ENCODE measurements around the gene NR6A1.

The NR6A1 gene

GRCh38 chr9:124482431-124483031, 288.6 kb downstream of the NR6A1 start:
- DNase-seq = no peak

DNA sequence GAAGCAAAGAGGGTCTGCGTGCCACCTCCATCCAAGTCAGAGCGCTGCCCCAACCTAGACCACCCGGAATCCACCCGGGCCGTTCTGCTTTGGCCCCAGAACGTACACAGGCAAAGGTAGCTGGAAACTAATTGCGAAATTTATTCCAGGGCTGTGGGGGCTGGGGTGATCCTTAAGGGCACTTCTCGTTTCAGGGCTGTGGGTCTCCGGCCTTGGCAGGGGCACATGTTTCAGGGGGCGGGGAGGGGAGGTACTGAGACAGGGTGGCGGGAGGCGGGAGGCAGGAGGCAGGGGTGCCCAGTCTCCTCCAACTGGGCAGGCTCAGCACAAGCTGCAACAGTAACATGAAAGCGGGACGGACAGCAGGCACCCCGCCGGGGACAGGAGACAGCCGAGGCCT, 290.0 kb downstream of the NR6A1 start:
- no peak for DNase-seq

DNA sequence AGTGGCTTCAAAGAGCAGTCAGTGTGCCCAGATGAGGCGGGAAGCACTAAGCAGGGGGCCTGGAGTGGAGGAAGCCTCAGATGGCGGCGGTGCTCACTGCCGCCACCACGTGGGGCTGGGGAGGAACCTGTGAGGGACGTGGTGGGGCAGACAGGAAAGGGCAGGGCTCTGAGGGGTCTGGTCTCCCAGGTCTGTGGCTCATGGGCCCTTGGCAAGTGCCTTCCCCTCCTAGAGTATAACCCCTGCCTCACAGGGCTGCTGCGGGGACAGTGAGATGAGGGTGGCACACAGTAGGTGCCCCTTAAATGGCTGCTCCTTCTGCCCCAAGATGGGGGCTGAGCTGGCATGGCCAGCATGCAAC, 290.5 kb downstream of the NR6A1 start:
- DNase-seq = peak; percentile 78

GRCh38 chr9:124479947-124480620, 291.0 kb downstream of the NR6A1 start:
- DNase-seq = no peak

DNA sequence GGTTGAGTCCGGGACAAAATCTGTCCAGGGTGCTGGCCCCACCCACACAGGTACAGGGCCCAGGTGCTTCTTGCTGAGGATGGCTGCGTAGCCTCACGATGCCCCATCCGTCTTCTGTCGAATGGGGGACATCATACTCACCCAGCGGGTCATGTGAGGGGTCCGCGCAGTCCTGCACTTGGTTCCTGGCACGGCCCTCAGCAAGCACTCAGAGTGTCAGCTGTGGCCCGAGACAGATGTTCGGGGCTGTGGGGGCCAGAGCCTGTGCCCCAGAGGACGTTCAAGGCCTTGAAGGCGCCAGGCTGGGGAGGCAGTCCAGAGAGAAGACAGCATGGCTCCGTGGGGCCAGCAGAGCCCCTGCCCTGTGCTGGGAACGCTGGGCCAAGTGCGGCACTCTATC, 291.7 kb downstream of the NR6A1 start:
- no peak for DNase-seq

GRCh38 chr9:124478354-124478753, 292.8 kb downstream of the NR6A1 start:
- DNase-seq = no peak

DNA sequence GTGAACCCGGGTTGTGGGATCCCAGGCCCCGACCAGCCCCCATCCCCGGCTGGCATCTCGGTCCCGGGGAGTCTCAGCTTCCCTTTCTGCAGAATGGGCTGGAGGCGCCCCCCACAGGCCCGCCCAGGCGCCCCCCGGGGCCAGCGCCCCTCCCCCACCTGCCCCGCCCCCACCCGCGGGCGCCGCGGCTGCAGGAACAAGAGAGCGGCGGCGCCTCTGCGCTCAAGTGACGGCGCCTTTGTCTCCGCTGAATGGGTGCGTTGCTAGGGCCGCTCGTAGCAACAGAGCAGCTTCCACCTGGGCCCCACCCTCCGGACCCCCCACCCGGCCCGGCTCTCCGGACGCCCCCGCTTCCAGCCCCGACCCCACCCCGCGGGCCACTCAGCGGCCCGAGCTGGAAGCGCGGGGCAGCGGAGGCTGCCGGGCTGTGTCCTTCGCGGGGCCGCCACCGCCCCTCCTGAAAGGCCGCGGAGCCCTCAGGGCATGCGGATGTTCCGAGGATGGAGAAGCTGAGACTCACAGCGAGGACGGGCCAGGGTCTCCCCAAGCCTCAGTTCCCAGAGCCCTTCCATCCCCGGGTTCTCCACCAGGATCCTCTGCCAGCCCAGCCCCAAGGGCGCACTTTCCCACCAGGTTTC, 293.3 kb downstream of the NR6A1 start:
- DNase-seq = peak; percentile 35

- DNase-seq = peak; percentile 37
Observed at GRCh38 chr9:124477211-124477647, 293.9 kb downstream of the NR6A1 start.

- DNase-seq = no peak
Observed at GRCh38 chr9:124475868-124476690, 295.0 kb downstream of the NR6A1 start.

DNA sequence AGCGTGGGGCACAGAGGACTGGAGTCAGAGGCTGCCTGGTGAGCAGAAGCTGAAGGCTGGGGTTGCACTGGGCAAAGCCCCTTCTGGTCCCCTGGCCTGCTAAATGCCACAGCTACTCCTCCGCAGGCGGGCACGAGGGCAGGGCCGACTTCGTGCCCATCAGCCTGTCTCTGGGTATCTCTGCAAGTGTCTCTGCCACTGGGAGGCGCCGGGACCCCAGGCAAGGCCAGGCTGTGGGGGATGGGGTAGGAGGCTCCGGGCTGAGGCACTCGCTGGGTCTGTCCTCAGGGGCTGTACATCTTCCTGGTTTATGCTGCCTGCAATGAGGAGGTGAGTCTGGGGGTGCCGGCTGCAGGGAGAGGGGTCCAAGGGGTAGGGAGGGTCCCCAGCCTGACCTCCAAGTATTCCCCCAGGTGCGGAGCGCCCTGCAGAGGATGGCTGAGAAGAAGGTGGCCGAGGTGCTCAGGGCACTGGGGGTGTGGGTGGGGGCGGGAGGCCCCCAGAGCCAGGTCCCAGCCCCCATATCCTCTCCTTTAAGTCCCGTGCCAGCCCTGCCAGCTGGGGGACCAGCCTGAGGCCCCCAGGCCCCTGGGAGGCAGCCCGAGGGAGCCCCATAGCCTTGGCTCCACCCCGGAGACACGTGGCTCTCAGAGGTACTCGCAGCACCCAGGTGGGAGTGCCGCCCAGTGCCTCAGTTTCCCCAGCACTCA, 295.8 kb downstream of the NR6A1 start:
- DNase-seq = peak; percentile 46

DNA sequence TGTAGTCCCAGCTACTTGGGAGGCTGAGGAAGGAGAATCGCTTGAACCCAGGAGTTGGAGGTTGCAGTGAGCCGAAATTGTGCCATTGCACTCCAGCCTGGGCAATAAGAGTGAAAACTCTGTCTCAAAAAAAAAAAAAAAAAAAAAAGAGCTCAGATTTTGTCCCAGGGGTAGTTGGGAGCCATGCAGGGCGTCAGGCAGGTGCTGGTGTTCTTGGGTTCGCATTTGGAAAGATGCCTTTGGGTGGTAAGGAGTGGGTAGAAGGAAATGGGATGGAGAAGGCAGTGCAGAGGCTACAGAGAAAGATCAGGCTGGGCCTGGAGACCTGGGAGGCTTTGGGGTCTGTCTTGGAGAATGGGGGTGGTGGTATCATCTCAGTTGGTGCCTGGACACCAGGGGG, 297.0 kb downstream of the NR6A1 start:
- DNase-seq = no peak

GRCh38 chr9:124473310-124473709, 297.8 kb downstream of the NR6A1 start:
- no peak for DNase-seq

DNA sequence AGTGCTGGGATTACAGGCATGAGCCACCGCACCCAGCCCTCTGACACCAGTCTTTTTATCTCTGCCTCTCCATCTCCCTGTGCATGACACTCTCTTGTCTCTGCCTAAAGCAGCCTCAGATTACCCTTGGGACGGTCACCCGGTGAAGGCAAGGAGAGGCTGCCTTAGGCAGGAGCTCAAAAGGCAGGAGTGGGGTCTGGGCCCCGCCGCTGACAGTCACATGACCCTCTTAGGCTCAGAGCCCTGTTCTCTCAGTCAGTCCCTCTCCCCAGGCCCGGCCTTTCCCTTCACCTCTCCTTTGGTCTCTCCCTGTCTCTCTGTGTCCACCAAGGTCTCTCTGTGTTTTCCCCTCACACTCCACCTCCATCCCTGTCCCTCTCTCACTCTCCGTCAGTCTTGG, 298.3 kb downstream of the NR6A1 start:
- no peak for DNase-seq

DNA sequence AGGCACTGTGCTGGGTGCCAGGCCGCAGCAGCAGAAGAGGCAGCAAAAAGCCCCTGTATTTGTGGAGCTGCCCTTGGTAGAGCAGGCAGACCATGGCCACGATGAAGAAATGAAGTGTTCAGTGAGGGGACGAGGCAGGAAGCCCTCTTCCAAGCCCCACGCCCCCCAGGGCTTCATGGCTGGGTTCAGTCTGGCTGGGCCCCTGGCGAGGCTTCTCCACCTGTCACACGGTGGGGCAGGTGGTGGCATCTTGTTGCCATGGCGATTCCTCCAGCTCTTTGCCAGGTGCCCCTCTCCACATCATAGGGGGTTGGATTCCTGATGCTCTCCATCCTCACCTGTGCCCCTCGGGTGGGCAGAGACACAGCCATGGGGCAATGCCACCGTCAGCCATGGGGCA, 299.4 kb downstream of the NR6A1 start:
- DNase-seq = no peak

DNA sequence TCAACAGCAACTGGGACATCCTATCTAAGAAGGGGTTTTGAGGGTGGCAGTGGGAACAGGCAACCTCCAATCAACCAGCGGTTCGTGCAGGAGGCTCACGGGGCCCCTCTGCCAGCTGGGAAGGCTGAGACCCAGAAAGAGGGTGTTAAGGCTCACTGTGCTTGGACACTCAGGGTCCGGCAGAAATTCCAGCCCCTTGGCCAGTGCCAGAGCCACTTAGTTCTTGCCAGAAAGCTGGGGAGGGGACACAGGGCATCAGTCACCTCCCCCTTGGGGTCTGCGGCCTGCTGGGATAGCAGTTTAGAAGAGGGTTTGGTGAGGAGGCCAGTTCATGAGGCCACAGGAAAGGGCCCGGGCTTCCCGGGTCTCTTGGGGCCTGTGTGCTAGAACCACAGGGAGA, 300.4 kb downstream of the NR6A1 start:
- no peak for DNase-seq

- DNase-seq = no peak
Observed at GRCh38 chr9:124470306-124470705, 300.8 kb downstream of the NR6A1 start.

DNA sequence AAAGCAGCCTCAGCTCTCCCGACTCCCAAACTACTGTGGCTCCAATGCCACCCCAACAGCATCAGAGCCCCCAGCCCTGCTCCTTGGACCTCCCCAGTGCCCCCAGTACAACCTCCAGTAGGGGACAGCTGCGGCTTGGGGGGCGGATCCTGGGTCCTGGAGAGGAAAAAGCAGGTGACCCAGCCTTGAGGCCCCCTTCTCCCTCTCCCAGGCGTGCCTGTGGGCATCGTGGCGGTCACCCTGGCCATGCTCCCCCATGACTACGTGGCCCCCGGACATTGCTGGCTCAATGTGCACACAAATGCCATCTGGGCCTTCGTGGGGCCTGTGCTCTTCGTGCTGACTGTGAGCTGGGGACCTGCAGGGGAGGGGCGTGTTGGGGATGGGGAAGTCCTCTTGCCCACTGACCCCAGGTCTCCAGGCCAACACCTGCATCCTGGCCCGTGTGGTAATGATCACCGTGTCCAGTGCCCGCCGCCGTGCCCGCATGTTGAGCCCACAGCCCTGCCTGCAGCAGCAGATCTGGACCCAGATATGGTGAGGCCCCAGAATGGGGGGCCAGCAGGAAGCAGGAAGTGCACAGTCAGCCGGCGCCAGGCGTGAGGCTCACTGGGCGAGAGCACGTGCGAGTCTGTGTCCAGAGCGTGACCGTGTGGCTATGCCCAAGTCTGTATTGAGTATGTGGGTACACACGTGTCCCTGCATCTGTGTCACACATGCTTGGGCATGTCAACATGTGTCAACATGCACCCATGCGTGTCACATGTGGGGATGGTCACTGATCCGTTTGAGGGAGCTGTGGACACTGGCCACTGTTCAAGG, 301.9 kb downstream of the NR6A1 start:
- DNase-seq = no peak

GRCh38 chr9:124468061-124468740, 302.9 kb downstream of the NR6A1 start:
- DNase-seq = no peak

DNA sequence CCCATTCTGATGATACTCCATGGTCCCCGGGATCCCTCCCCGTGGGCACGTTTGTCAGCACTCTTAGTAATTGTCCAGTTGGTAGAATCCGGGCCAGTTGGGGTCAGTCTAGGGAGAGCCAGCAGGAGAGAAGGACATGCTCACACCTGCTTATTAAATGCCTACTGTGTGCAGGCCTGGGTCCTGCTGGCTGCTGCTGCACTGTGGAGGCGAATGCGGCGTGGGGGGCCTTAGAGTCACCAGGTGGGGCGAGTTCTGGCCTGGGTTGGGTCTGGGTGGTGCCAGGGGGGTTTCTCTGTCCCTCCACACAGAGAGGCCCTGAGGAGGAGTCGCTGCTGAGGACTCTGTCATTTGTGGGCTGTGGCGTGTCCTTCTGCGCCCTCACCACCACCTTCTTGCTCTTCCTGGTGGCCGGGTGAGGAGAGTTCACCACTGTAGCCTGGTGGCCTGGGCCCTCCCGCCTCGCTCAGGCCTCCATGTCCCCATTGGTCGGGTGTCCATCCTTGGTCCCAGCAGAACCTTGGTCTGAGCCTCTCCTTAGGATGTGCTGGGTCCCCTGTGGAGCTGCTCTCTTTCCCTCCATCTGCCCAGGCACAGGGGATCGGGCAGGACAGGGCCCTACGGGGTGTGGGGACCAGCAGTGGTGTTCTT, 303.6 kb downstream of the NR6A1 start:
- no peak for DNase-seq

Measured in NCI-H82 (cell line).